Uterus (tissue), 2 donors: ENCODE data around the gene FRK.

Experiments
- POLR2A ChIP-seq, 2 donors: fragments of 450-650 bp; IDR thresholded peaks; one replicate each; pipeline ENCODE4 v1.6.1; 2016; ENCODE audit warnings: antibody characterized with exemption in 2 of 2, mild to moderate bottlenecking in 1 of 2, moderate library complexity in 1 of 2
- TF ChIP-seq, protein P1 (sequence below), 4 experiments: fragments of 200-600 bp in 2 of 4; fragments of 450-650 bp in 2 of 4; sonication (generic) in 2 of 4; IDR thresholded peaks; one replicate each; pipeline ENCODE4 v1.5.1; 2016 to 2019; ENCODE audit warnings: antibody characterized with exemption in 4 of 4, mild to moderate bottlenecking in 2 of 4, moderate library complexity in 1 of 4

DNA sequence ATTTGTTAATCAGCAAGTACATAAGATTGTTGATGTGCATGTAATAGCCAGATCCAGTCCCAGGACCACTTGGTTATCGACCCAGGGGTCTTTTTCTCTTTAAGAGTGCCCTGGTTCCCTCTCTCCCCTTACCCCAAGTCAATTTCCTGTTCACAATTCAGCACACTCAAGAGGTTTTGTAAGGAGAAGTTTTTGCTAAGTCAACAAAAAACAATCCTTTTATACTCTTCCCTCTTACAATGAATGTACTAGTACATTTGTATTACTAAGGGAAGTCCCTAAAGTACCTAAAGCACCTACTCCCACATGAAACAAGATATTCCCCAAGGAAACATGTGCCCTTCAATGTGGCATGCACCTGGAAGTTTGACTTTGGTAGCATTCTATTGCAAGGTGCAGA lies 38.3 kb upstream of the FRK start:
- TF ChIP-seq, protein P1, sequence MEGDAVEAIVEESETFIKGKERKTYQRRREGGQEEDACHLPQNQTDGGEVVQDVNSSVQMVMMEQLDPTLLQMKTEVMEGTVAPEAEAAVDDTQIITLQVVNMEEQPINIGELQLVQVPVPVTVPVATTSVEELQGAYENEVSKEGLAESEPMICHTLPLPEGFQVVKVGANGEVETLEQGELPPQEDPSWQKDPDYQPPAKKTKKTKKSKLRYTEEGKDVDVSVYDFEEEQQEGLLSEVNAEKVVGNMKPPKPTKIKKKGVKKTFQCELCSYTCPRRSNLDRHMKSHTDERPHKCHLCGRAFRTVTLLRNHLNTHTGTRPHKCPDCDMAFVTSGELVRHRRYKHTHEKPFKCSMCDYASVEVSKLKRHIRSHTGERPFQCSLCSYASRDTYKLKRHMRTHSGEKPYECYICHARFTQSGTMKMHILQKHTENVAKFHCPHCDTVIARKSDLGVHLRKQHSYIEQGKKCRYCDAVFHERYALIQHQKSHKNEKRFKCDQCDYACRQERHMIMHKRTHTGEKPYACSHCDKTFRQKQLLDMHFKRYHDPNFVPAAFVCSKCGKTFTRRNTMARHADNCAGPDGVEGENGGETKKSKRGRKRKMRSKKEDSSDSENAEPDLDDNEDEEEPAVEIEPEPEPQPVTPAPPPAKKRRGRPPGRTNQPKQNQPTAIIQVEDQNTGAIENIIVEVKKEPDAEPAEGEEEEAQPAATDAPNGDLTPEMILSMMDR (IDR thresholded peaks at IDR 0.05): no peak
- TF ChIP-seq POLR2A (IDR thresholded peaks at IDR 0.05): no peak
